Omental fat pad (tissue), 4 donors: Measurements from ENCODE around the gene RAF1. TPM values are rescaled to one million over a fixed set of nuclear protein-coding genes. Genes with fewer than 3 reads are reported as not detected.
"Not testable (repeated sequence)": the region's sequence is repeated elsewhere in the genome, so short reads cannot be mapped to it uniquely, and the experiment has no call there.

Experiments
- ATAC-seq: fragments of 150-250 bp; one replicate; pipeline ENCODE4 v1.9.1; 2016; ENCODE audit warnings: mild to moderate bottlenecking, moderate library complexity; ENCODE audit not compliant: low FRiP score
- DNase-seq: peaks from one replicate; pipeline ENCODE4 v3.0.0-alpha.2; 2019; ENCODE audit warnings: low spot score
- total RNA-seq, 4 donors: library from RNA; depleted of rRNA; stranded (reverse); fragments of >200 nt; gene quantifications; one replicate each; pipeline ENCODE4 v1.1.0, GENCODE V29; 2016
- TF ChIP-seq, protein P1 (sequence below), 3 donors: fragments of 450-650 bp; IDR thresholded peaks; one replicate each; pipeline ENCODE4 v1.5.1; 2016 to 2017; ENCODE audit warnings: antibody characterized with exemption in 3 of 3, mild to moderate bottlenecking in 3 of 3, moderate library complexity in 2 of 3

The RAF1 gene
- total RNA-seq, 4 donors from 2014 or later: 83.4 to 120 (median 106) TPM

DNA sequence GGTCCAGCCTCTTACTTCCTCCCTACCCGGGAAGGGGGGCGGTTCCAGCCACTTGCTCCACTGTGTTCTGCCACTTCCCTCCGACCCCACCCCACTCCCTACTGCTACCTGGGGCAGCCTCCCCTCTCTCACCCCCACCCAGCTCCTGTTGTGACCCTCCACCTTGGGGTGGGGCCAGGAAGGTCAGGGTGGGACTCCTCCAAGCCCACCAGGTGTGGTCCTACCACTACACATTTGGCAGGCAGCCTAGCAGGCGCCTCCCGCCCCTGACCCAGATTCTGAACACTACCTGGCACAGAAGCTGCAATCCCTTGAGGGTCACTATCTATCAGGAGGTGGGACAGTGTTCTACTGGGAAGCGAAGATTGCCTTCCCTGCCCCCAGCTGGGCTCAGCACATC, 13.7 kb upstream of the RAF1 start:
- no peak for ATAC-seq
- TF ChIP-seq, protein P1, sequence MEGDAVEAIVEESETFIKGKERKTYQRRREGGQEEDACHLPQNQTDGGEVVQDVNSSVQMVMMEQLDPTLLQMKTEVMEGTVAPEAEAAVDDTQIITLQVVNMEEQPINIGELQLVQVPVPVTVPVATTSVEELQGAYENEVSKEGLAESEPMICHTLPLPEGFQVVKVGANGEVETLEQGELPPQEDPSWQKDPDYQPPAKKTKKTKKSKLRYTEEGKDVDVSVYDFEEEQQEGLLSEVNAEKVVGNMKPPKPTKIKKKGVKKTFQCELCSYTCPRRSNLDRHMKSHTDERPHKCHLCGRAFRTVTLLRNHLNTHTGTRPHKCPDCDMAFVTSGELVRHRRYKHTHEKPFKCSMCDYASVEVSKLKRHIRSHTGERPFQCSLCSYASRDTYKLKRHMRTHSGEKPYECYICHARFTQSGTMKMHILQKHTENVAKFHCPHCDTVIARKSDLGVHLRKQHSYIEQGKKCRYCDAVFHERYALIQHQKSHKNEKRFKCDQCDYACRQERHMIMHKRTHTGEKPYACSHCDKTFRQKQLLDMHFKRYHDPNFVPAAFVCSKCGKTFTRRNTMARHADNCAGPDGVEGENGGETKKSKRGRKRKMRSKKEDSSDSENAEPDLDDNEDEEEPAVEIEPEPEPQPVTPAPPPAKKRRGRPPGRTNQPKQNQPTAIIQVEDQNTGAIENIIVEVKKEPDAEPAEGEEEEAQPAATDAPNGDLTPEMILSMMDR (IDR thresholded peaks at IDR 0.05): no peak
- no peak for DNase-seq

DNA sequence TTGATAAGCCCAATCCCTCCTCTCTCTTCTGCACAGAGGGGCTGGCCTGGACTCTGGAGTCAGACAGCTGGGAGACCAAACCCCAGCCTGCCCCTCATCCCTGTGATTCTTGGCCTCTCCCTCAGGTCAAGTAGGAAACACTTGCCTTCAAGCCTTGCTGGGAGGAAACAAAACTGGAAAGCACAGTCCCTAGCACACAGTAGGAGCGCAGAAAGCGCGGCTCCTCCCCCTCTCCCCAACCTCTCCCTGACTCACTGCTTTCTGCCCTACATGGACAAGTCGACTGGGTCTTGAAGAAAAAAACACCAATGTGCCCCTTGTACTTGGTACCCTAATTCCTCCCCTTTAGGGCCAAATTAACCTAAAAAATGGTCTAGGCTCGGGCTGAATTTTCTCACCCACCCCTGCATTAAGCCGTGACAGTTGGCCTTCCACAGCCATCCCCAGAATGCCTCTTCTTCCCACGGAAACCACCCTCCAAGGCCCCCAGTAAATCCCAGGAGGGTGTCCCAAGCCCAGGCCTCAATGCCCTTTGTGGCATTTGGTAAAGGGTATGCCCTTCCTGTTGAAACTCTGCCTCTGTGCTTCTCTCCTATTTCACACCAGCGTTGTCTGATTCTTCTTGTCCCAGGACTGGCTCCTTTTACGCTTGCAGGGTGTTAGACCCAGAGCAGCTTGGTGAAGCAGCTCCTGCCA, 11.3 kb upstream of the RAF1 start:
- ATAC-seq: no peak
- TF ChIP-seq, protein P1 (IDR thresholded peaks at IDR 0.05): no peak
- DNase-seq: no peak

DNA sequence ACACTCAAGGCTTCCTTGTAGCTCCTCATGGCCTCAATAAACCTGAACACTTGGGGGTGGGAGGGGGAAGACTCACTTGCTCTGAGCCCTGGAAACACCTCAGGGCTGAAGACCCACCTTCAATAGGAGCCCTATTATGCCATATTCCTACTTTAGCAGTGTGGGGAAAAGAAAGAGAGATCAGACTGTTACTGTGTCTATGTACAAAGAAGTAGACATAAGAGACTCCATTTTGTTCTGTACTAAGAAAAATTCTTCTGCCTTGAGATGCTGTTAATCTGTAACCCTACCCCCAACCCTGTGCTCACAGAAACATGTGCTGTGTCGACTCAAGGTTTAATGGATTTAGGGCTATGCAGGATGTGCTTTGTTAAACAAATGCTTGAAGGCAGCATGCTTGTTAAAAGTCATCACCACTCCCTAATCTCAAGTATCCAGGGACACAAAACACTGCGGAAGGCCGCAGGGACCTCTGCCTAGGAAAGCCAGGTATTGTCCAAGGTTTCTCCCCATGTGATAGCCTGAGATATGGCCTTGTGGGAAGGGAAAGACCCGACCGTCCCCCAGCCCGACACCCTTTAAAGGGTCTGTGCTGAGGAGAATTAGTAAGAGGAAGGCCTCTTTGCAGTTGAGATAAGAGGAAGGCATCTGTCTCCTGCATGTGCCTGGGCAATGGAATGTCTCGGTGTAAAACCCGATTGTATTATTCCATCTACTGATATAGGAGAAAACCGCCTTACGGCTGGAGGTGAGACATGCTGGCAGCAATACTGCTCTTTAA, 10.2 kb upstream of the RAF1 start:
- ATAC-seq, DNase-seq: not testable (repeated sequence)

DNA sequence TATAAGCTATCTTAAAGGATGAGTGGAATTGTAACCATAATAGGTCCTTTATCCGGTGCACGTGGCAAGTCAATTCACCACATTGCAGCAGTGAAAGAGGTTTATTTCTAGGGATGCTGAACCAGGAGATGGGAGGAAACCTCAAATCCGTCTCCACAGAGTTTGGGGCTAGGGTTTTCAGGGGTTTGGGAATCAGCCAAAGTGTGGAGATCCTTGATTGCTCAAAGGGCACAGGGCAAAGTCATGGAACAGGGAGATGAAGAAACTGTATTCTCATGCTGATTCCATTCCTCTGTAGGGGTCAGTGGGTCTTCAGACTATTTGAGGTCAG, 7.2 kb upstream of the RAF1 start:
- ATAC-seq: no peak

DNA sequence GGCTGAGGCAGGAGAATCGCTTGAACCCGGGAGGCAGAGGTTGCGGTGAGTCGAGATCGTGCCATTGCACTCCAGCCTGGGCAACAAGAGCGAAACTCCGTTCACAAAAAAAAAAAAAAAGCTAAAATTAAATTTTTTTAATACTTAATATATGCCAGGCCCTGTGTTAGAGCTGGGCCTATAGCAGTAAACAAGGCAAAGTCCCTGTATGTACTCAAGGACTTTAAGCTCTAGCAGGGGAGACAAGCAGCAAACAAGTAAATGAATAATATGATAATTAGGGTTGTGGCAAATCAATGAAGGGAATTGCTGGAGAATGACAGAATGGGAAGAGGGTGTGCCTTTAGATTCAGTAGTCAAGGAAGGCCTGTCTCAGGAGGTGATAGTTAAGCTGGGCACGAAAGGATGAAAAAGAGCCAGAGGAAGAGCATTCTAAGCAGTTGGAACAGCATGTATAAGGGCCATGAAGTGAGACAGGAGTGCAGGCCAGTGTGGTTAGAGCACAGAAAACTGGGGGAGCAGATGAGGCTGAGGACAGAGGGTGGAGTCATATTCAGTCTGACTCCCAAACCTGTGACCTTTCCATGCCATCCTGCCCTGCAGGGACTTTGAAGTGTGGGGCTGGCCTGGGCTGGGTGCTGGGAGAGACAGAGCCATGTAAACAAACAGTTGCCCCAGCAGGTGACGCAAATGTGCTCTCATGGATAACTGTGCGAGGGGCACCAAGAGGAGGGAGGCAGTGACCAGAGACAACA, 6.6 kb upstream of the RAF1 start:
- no peak for DNase-seq
- ATAC-seq: no peak
- TF ChIP-seq, protein P1 (IDR thresholded peaks at IDR 0.05): no peak

More for the DNA sequence above, 7.2 kb upstream of the RAF1 start:
- DNase-seq: no peak
- TF ChIP-seq, protein P1 (IDR thresholded peaks at IDR 0.05): no peak

DNA sequence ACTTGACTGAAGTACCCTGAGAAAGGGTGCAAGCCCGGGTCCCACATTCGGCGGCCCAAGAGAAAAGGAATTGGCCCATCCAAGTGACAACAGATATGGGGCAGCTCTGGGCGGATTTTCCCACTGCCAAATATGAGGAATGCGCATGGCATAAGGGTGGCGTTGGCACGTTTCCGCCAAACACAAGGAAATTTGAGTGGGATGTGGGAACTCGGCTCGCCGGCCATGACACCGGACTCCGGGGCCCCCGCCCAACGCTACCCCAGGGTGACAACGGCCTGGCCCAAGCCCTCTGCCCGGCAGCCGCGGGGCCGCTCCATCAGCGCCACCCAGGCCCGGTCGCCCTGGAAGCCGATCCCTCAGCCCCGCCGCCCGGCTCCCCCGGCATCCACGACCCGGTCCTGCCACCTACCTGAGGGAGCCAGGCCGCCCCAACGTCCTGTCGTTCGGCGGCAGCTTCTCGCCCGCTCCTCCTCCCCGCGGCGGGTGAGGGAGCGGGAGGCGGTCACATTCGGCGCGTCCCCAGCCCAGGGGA, 449 bp downstream of the RAF1 start:
- TF ChIP-seq, protein P1 (IDR thresholded peaks at IDR 0.05): no peak
- DNase-seq (no peak), ATAC-seq (peak; percentile 62)
